Astrocyte of the cerebellum (primary cell): Measurements from ENCODE around the gene XKR7.

ENCODE experiments used
- DNase-seq: peaks from one replicate; pipeline ENCODE4 v3.0.0-alpha.2; 2011; ENCODE audit warnings: low read depth
- H3K4me3 ChIP-seq: 2 replicates; pipeline ENCODE4 v1.5.1; 2011; ENCODE audit warnings: mild to moderate bottlenecking, low read depth, low read length, moderate library complexity
- CTCF ChIP-seq: IDR thresholded peaks from 2 replicates; pipeline ENCODE4 v1.5.1; 2012; ENCODE audit warnings: low read length, low read depth, moderate library complexity, mild to moderate bottlenecking; ENCODE audit errors: missing control alignments
- in situ Hi-C: cut with HindIII; loops from 2 replicates; pipeline ENCODE4 v1.10.0; 2017; ENCODE audit warnings: low sequenced_read_pairs

Gene XKR7

GRCh38 chr20:32009564-32009963 is 41.6 kb downstream of the XKR7 start:
- DNase-seq, result no peak
- in situ Hi-C loops, result no loop called here
- no peak for TF ChIP-seq CTCF
- no peak overlapping the region for H3K4me3 ChIP-seq

- no peak for DNase-seq
- no peak within 1 kb of the TSS for H3K4me3 ChIP-seq
- in situ Hi-C loops, result no loop called here
- no peak for TF ChIP-seq CTCF
Measured at GRCh38 chr20:32010101-32010500, 42.1 kb downstream of the XKR7 start, which contains the start of gene CCM2L. Gene CCM2L (plus strand): TSS chr20:32010438. CDS start chr20:32010455, 17 bp downstream.

- in situ Hi-C loops, result no loop called here
- no peak overlapping the region for H3K4me3 ChIP-seq
- no peak for DNase-seq
- no peak for TF ChIP-seq CTCF
Measured at GRCh38 chr20:32010666-32011065, 42.7 kb downstream of the XKR7 start.

- in situ Hi-C loops, result no loop called here
- no peak for TF ChIP-seq CTCF
- no peak overlapping the region for H3K4me3 ChIP-seq
- DNase-seq, result no peak
Measured at GRCh38 chr20:32012159-32012688, 44.3 kb downstream of the XKR7 start.

- no peak overlapping the region for H3K4me3 ChIP-seq
- no peak for TF ChIP-seq CTCF
- in situ Hi-C loops, result no loop called here
- no peak for DNase-seq
Measured at GRCh38 chr20:32013326-32013725, 45.4 kb downstream of the XKR7 start.

GRCh38 chr20:32017711-32018251 is 49.8 kb downstream of the XKR7 start:
- DNase-seq, result no peak
- TF ChIP-seq CTCF, result no peak
- H3K4me3 ChIP-seq, result no peak overlapping the region
- in situ Hi-C loops, result no loop called here
